Skeletal muscle satellite cell (primary cell): ENCODE measurements around the gene GSS.

Source experiments
- H3K27me3 ChIP-seq: 2 replicates; pipeline ENCODE4 v1.7.0; 2013; ENCODE audit warnings: low read length; ENCODE audit not compliant: control insufficient read depth, insufficient read depth
- H3K36me3 ChIP-seq: 2 replicates; pipeline ENCODE4 v1.7.0; 2013; ENCODE audit warnings: mild to moderate bottlenecking, control low read depth, low read length; ENCODE audit not compliant: insufficient read depth
- H3K4me1 ChIP-seq: 2 replicates; pipeline ENCODE4 v1.7.0; 2013; ENCODE audit warnings: low read length; ENCODE audit not compliant: control insufficient read depth, insufficient read depth
- H3K4me2 ChIP-seq: 2 replicates; pipeline ENCODE4 v1.7.0; 2013; ENCODE audit warnings: mild to moderate bottlenecking, low read length
- H3K4me3 ChIP-seq: 2 replicates; pipeline ENCODE4 v1.7.0; 2013; ENCODE audit warnings: low read length
- H3K9ac ChIP-seq: 2 replicates; pipeline ENCODE4 v1.7.0; 2013; ENCODE audit warnings: mild to moderate bottlenecking, low read depth, low read length, moderate library complexity
- H3K9me3 ChIP-seq: replicated peaks from 2 replicates; pipeline ENCODE4 v1.7.0; 2013; ENCODE audit warnings: mild to moderate bottlenecking, control low read depth, low read length

GSS gene

GRCh38 chr20:34999021-34999451 lies 43.4 kb upstream of the GSS start:
- Histone ChIP-seq H3K27me3 (no peaks in the 10 kb centered on the region), H3K36me3 (peaks cover 85% of the 10 kb centered on the region), H3K4me3 (no peak overlapping the region), H3K4me2 (no peak overlapping the region), H3K4me1 (no peaks in the 10 kb centered on the region), H3K9me3 (no peaks in the 10 kb centered on the region), H3K9ac (no peak overlapping the region)

GRCh38 chr20:34998331-34998950 lies 42.8 kb upstream of the GSS start:
- H3K4me3 ChIP-seq = no peak overlapping the region
- peaks cover 86% of the 10 kb centered on the region for H3K36me3 ChIP-seq
- no peaks in the 10 kb centered on the region for H3K9me3 ChIP-seq
- no peak overlapping the region for H3K4me2 ChIP-seq
- no peak overlapping the region for H3K9ac ChIP-seq
- no peaks in the 10 kb centered on the region for H3K4me1 ChIP-seq
- no peaks in the 10 kb centered on the region for H3K27me3 ChIP-seq

DNA sequence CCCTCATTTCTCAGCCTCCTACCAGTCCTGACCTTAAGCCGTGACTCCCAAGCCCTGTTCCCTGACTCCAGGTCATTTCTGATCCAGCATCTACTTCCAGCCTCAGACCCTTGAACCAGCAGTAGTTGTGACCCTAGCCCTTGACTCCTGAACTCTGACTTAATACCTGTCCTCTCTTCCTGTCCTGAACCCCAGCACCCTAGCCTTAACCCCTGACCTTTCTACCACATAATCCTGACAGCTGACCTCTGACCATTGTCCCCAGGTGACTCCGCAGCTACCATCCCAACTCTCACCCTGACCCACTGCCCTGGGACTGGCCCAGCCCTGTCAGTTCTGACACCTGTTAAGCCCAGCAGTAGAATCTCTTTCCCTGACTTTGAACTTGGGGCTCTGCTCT lies 42.2 kb upstream of the GSS start:
- no peak overlapping the region for H3K9ac ChIP-seq
- no peaks in the 10 kb centered on the region for H3K27me3 ChIP-seq
- no peak overlapping the region for H3K4me3 ChIP-seq
- no peak overlapping the region for H3K4me2 ChIP-seq
- no peaks in the 10 kb centered on the region for H3K9me3 ChIP-seq
- H3K4me1 ChIP-seq = no peaks in the 10 kb centered on the region
- peaks cover 89% of the 10 kb centered on the region for H3K36me3 ChIP-seq

DNA sequence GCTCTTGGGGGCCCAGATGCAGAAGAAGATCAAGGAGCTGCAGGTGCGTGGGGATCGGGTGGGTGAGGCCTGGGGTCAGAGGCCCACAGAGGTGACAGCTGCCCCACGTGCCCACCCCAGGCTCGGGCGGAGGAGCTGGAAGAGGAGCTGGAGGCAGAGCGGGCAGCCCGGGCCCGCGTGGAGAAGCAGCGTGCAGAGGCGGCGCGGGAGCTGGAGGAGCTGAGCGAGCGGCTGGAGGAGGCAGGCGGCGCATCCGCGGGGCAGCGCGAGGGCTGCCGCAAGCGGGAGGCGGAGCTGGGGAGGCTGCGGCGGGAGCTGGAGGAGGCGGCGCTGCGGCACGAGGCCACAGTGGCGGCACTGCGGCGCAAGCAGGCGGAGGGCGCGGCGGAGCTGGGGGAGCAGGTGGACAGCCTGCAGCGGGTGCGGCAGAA lies 41.5 kb upstream of the GSS start:
- peaks cover 83% of the 10 kb centered on the region for H3K36me3 ChIP-seq
- no peak overlapping the region for H3K4me2 ChIP-seq
- no peak overlapping the region for H3K4me3 ChIP-seq
- no peaks in the 10 kb centered on the region for H3K27me3 ChIP-seq
- no peaks in the 10 kb centered on the region for H3K9me3 ChIP-seq
- no peaks in the 10 kb centered on the region for H3K4me1 ChIP-seq
- no peak overlapping the region for H3K9ac ChIP-seq

DNA sequence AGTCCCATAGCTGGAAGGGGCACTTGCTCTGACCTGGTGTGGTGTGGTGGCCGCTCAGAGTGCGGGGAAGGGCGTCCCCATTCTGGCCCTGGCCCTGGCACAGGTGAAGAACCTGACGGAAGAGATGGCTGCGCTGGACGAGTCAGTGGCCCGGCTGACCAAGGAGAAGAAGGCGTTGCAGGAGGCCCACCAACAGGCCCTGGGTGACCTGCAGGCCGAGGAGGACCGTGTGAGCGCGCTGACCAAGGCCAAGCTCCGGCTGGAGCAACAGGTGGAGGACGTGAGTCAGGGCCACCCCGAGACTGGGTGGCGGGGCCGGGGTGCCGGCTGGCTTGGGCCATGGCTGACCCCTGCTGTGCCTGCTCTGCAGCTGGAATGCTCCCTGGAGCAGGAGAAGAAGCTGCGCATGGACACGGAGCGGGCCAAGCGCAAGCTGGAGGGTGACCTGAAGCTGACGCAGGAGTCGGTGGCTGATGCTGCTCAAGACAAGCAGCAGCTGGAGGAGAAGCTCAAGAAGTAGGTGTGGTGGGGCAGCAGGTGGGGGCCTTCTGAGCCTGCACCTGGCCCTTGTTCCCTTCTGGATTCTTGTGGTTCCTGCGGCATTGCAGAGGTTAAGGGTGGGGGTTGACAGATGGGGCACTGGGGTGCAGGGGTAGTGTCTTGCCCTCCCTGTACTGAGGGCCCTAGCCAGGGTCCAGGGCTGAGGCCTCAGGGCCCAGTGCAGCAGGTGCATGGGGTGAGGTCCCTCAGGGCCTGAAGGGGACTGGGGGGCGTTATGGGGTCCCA lies 40.8 kb upstream of the GSS start:
- Histone ChIP-seq H3K4me1 (no peaks in the 10 kb centered on the region), H3K36me3 (peaks cover 76% of the 10 kb centered on the region)

DNA sequence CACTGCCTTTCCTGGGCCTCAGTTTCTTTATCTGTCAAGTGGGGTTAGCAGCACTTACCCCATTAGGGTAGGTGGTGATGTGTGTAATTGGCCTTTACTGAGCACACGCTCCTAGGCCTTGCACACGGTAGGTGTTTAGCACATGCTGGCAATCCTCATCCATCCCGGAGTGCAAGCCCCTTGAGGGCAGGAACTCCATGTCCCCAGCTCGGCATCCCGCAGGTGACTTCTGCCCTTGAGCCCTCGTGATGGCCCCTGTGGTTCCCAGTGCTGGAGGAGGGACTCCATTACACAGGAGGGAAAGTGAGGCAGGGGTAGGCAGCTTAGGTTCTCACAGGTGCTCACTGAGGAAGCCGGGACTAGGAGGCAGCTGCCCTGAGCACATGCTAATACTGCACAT lies 40.1 kb upstream of the GSS start:
- no peak overlapping the region for H3K9ac ChIP-seq
- H3K36me3 ChIP-seq = peaks cover 68% of the 10 kb centered on the region
- H3K9me3 ChIP-seq = no peaks in the 10 kb centered on the region
- no peak overlapping the region for H3K4me2 ChIP-seq
- no peaks in the 10 kb centered on the region for H3K4me1 ChIP-seq
- no peak overlapping the region for H3K4me3 ChIP-seq
- no peaks in the 10 kb centered on the region for H3K27me3 ChIP-seq

More for the DNA sequence above, 40.8 kb upstream of the GSS start:
- H3K4me3 ChIP-seq = no peak overlapping the region
- H3K27me3 ChIP-seq = no peaks in the 10 kb centered on the region
- H3K9ac ChIP-seq = no peak overlapping the region
- H3K9me3 ChIP-seq = no peaks in the 10 kb centered on the region
- no peak overlapping the region for H3K4me2 ChIP-seq

- no peaks in the 10 kb centered on the region for H3K4me1 ChIP-seq
- H3K27me3 ChIP-seq = no peaks in the 10 kb centered on the region
- peaks cover 63% of the 10 kb centered on the region for H3K36me3 ChIP-seq
- no peaks in the 10 kb centered on the region for H3K9me3 ChIP-seq
- H3K9ac ChIP-seq = no peak overlapping the region
- no peak overlapping the region for H3K4me2 ChIP-seq
- no peak overlapping the region for H3K4me3 ChIP-seq
Observed at GRCh38 chr20:34995192-34995591, 39.6 kb upstream of the GSS start.

DNA sequence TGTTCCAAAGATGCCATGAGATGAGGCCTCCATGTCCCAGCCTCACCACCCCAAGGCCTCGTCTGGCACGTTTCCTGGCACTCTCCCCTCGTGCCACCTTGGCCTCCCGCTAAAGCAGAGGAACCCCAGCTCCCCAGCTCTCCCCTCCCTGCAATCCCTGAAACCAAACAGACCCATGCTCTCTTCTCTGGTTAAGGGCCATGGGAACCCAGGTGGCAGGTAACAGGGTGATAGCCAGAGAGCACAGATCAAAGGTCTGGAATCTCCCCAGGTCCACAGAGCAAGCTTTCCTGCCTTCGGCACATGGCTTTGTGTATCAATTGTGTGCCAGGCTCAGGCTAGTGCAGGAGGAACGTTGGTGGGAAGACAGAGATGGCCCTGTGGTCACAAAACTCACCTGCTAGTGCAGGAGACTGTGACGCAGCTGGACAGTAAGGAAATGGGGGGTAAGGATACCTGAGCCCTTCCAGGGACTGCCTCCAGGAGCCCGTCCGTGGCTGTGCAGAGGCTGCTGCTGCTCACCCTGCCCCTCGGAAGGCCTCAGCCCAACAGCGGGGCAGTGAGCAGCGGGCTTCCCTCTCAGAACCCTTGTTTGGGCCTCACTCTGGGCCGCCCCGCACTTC lies 39.0 kb upstream of the GSS start:
- H3K9ac ChIP-seq = no peak overlapping the region
- no peak overlapping the region for H3K4me3 ChIP-seq
- no peaks in the 10 kb centered on the region for H3K4me1 ChIP-seq
- H3K27me3 ChIP-seq = no peaks in the 10 kb centered on the region
- H3K9me3 ChIP-seq = no peaks in the 10 kb centered on the region
- H3K4me2 ChIP-seq = no peak overlapping the region
- peaks cover 57% of the 10 kb centered on the region for H3K36me3 ChIP-seq

GRCh38 chr20:34993941-34994508 lies 38.4 kb upstream of the GSS start:
- Histone ChIP-seq H3K9me3 (no peaks in the 10 kb centered on the region), H3K27me3 (no peaks in the 10 kb centered on the region), H3K36me3 (peaks cover 51% of the 10 kb centered on the region), H3K9ac (no peak overlapping the region), H3K4me3 (no peak overlapping the region), H3K4me1 (no peaks in the 10 kb centered on the region), H3K4me2 (no peak overlapping the region)

DNA sequence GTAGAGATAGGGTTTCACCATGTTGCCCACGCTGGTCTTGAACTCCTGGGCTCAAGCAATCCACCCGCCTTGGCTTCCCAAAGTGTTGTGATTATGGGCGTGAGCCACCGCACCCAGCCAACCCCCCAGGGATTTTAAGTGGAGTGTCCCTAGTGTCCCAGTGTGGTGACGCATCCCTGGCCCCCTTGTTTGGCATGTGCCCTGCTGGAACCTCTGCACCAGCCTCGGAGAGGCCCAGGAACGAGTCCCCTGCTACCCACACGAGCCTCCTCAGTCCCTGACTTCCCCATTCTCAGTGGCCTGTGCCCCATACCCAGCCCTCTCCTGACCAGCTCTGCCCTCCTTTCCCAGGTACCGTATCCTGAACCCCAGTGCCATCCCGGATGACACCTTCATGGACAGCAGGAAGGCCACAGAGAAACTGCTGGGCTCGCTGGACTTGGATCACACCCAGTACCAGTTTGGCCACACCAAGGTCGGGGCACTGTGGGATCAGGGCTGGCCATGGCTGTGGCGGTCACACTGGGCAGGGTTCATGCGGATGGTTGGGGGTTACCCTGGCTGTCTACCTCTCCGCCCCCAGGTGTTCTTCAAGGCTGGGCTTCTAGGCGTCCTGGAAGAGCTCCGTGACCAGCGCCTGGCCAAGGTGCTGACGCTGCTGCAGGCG lies 37.3 kb upstream of the GSS start:
- Histone ChIP-seq H3K27me3 (no peaks in the 10 kb centered on the region), H3K4me2 (no peak overlapping the region), H3K9ac (no peak overlapping the region), H3K36me3 (peaks cover 40% of the 10 kb centered on the region), H3K4me1 (no peaks in the 10 kb centered on the region), H3K4me3 (no peak overlapping the region), H3K9me3 (no peaks in the 10 kb centered on the region)

- H3K4me3 ChIP-seq = no peak overlapping the region
- H3K9ac ChIP-seq = no peak overlapping the region
- H3K4me1 ChIP-seq = no peaks in the 10 kb centered on the region
Observed at GRCh38 chr20:34990661-34991214, 35.1 kb upstream of the GSS start.

More at GRCh38 chr20:34990661-34991214, 35.1 kb upstream of the GSS start:
- Histone ChIP-seq H3K27me3 (peaks cover 13% of the 10 kb centered on the region), H3K9me3 (no peaks in the 10 kb centered on the region), H3K36me3 (peaks cover 26% of the 10 kb centered on the region), H3K4me2 (no peak overlapping the region)
